ENCODE results near the gene MEGF8. TPM values are rescaled to one million over a fixed set of nuclear protein-coding genes. Genes with fewer than 3 reads are reported as not detected.

The MEGF8 gene
- total and polyA plus RNA-seq, 2 of the 8 experiments (the other 6 are each of a cell fraction or from before 2014, with no cell fraction given) = 13.0 to 23.7 TPM

DNA sequence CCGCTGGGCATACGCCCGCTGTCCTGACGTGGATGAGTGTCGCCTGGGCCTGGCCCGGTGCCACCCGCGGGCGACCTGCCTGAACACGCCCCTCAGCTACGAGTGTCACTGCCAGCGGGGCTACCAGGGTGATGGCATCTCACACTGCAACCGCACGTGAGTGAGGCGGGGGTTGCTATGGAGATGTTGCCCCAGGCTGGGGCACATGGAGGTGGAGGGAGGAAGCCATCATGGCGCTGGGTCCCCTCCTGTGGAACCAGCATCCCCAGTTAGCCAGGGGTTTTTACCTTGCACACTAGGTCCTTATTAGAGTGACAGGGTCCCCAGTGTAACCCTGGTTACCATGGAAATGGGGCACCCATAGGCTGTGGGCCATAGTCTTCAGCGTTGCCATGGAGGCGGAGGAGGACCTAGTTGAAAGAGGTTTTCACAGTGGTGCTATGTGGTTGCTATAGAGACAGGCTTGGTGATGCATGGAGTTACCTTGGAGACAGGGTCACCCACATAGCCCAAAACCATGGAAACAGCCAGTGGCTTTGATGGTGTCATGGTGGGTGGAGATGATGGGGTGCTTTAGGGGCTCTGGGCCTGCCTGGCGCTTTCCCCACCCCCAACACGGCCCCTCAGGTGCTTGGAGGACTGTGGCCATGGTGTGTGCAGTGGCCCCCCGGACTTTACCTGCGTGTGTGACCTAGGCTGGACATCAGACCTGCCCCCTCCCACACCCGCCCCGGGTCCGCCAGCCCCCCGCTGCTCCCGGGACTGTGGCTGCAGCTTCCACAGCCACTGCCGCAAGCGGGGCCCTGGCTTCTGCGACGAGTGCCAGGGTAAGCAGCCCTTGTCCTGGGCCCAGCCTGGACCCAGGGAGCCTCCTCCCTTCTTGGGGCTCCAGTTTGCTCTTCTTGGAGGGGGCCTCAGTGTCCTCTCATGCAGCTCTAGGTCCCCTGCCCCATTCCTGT lies 27.1 kb downstream of the MEGF8 start (continued):
- TF ChIP-seq CTBP2 (IDR thresholded peaks at IDR 0.05; ENCODE audit: borderline replicate concordance, insufficient read depth, insufficient read length, low read length) = no peak
- no peak for TF ChIP-seq TCF12 (IDR thresholded peaks at IDR 0.05; ENCODE audit: low read depth, low read length)
- no peak for TF ChIP-seq SIX5 (IDR thresholded peaks at IDR 0.05; ENCODE audit: low read depth, low read length)
- TF ChIP-seq KDM4A (IDR thresholded peaks at IDR 0.05; ENCODE audit: low read depth, low read length, severe bottlenecking) = no peak
- no peak for TF ChIP-seq JUN (IDR thresholded peaks at IDR 0.05; ENCODE audit: low read depth, low read length)
- no peak for TF ChIP-seq TAF1 (IDR thresholded peaks at IDR 0.05; ENCODE audit: low read depth, low read length)
